ENCODE data around the gene XPOT.
A peak's percentile ranks its signal among the peaks of the same experiment; 100 is the strongest.

The XPOT gene

GRCh38 chr12:64402181-64402580 lies 2.0 kb upstream of the XPOT start:
- in situ Hi-C loops (cut with MboI; ENCODE audit: low pct_unique_long_range_greater_than_20kb, low sequenced_read_pairs, unreplicated experiment) = no loop called here
- DNase-seq (ENCODE audit: low spot score) = no peak
- no peak for TF ChIP-seq CTCF (IDR thresholded peaks at IDR 0.05; ENCODE audit: extremely low read depth, insufficient read depth, missing control alignments)

GRCh38 chr12:64404470-64405256 lies 471 bp downstream of the XPOT start:
- peak; percentile 59 for DNase-seq (ENCODE audit: low spot score)
- in situ Hi-C loops (cut with MboI; ENCODE audit: low pct_unique_long_range_greater_than_20kb, low sequenced_read_pairs, unreplicated experiment) = no loop called here
- TF ChIP-seq CTCF (IDR thresholded peaks at IDR 0.05; ENCODE audit: extremely low read depth, insufficient read depth, missing control alignments) = no peak

- DNase-seq (ENCODE audit: low spot score) = no peak
- TF ChIP-seq CTCF (IDR thresholded peaks at IDR 0.05; ENCODE audit: extremely low read depth, insufficient read depth, missing control alignments) = no peak
- in situ Hi-C loops (cut with MboI; ENCODE audit: low pct_unique_long_range_greater_than_20kb, low sequenced_read_pairs, unreplicated experiment) = no loop called here
Observed at GRCh38 chr12:64407342-64408223, 3.4 kb downstream of the XPOT start.

- TF ChIP-seq CTCF (IDR thresholded peaks at IDR 0.05; ENCODE audit: extremely low read depth, insufficient read depth, missing control alignments) = no peak
- no peak for DNase-seq (ENCODE audit: low spot score)
- in situ Hi-C loops (cut with MboI; ENCODE audit: low pct_unique_long_range_greater_than_20kb, low sequenced_read_pairs, unreplicated experiment) = no loop called here
Observed at GRCh38 chr12:64411427-64411826, 7.2 kb downstream of the XPOT start.

GRCh38 chr12:64412459-64412858 lies 8.3 kb downstream of the XPOT start:
- TF ChIP-seq CTCF (IDR thresholded peaks at IDR 0.05; ENCODE audit: extremely low read depth, insufficient read depth, missing control alignments) = no peak
- in situ Hi-C loops (cut with MboI; ENCODE audit: low pct_unique_long_range_greater_than_20kb, low sequenced_read_pairs, unreplicated experiment) = no loop called here
- DNase-seq (ENCODE audit: low spot score) = no peak

- in situ Hi-C loops (cut with MboI; ENCODE audit: low pct_unique_long_range_greater_than_20kb, low sequenced_read_pairs, unreplicated experiment) = no loop called here
- DNase-seq (ENCODE audit: low spot score) = no peak
Observed at GRCh38 chr12:64413884-64414283, 9.7 kb downstream of the XPOT start.

More at GRCh38 chr12:64413884-64414283, 9.7 kb downstream of the XPOT start:
- no peak for TF ChIP-seq CTCF (IDR thresholded peaks at IDR 0.05; ENCODE audit: extremely low read depth, insufficient read depth, missing control alignments)
